ENCODE data around the gene CYRIA.

The CYRIA gene

DNA sequence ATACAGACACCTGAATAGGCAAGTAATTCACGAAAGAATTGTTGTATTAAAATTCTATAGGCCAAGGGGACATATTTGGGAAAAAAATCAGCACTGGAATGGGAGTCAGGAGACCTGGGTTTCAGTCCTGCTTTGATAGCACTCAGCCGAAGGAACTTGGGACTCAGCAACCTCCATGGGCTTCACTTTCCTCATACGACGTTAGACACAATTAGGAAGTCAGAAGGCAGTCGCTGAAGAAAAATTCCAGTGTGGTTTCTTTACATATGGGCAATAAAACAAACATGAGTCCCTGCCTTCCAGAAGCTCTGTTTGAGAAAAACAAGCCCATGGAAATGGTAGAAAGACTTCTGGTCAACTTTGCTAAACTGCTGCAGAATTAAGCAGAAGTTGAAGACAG, 15.1 kb upstream of the CYRIA start:
- Mint-ChIP-seq H3K27ac (no peak overlapping the region), H3K4me3 (no peak overlapping the region), H3K9me3 (peaks cover 4% of the 10 kb centered on the region), H3K36me3 (no peaks in the 10 kb centered on the region), H3K4me1 (no peaks in the 10 kb centered on the region)
- no peak for DNase-seq (ENCODE audit: low spot score in 2 of 2)
- ATAC-seq = no peak

DNA sequence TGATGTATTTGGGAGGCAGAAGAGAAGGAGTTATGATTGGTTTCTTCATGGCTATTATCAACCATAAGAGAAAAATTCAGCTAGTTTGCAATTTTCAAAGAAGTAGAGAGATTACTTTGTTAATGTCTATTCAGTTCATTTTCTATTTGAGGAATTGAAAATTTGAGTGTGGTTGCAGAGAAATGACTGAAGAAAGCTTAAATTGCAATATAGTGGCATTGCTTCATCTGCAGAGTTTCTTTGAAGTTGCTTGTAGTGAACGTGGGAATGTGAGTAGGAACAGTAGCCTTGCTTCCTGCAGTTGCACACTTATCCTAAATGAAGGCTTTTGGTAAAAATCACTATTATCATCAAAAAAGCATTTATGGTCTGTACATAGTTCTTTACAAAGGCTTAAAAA, 14.7 kb upstream of the CYRIA start:
- Mint-ChIP-seq H3K9me3 (peaks cover 4% of the 10 kb centered on the region), H3K36me3 (no peaks in the 10 kb centered on the region), H3K4me3 (no peak overlapping the region), H3K4me1 (no peaks in the 10 kb centered on the region), H3K27ac (no peak overlapping the region)
- DNase-seq (ENCODE audit: low spot score in 2 of 2) = no peak
- no peak for ATAC-seq

DNA sequence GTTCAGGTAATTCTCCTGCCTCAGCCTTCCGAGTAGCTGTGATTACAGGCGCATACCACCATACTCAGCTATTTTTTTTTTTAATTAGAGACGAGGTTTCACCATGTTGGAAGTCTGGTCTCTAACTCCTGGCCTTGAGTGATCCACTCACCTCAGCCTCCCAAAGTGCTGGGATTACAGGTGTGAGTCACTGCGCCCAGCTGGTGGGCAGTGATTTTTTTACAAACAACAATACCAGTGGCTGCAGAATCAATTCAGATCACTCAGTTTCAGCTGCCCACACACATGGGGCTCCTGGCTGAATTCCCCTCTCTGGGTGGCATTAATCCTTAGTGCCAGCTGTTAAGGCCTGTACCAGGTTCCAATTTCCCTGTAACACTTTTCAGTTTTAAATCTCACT, 13.3 kb upstream of the CYRIA start:
- no peak for DNase-seq (ENCODE audit: low spot score in 2 of 2)

DNA sequence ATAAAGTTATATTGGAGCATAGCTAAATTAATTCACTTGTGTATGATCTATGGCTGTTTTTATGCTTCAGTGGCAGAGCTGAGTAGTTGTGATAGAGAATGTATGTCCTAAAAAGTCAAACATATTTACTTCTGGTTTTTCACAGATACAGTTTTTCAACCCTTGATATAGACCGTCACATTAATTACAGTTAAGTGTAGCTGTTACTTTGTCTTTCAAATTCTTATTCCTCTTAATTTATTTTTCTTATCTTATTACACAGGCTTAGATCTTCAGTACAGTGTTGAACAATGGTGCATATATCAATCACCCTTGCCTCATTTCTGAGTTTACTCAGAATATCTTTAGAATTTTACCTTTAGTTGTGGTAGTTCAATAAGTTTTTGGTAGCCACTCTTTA, 12.2 kb upstream of the CYRIA start:
- no peak for ATAC-seq
- DNase-seq (ENCODE audit: low spot score in 2 of 2) = no peak
- H3K27ac Mint-ChIP-seq = no peak overlapping the region
- H3K36me3 Mint-ChIP-seq = no peaks in the 10 kb centered on the region
- no peaks in the 10 kb centered on the region for H3K4me1 Mint-ChIP-seq
- H3K9me3 Mint-ChIP-seq = peaks cover 4% of the 10 kb centered on the region
- no peak overlapping the region for H3K4me3 Mint-ChIP-seq

More for the DNA sequence above, 13.3 kb upstream of the CYRIA start:
- no peak for ATAC-seq
- Mint-ChIP-seq H3K27ac (no peak overlapping the region), H3K36me3 (no peaks in the 10 kb centered on the region), H3K4me1 (no peaks in the 10 kb centered on the region), H3K4me3 (no peak overlapping the region), H3K9me3 (peaks cover 4% of the 10 kb centered on the region)

DNA sequence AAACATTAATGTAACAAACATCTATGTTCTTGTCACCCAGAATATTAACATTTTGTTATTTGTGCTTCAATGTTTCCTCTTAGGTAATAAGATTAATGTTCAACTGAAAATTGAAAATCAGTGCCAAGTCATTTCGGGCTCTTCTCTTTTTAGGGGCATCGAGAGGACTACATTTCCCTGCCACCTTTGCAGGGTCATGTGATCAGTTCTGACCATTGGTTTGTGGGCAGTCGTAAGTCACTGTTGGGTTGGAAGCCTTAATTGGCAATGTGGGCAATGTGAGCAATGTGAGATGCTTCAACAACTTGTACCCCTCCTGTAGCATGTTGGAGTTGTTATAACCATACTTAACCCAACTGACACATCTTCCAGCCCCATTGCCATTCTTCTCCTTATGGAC, 10.1 kb upstream of the CYRIA start:
- Mint-ChIP-seq H3K4me1 (no peaks in the 10 kb centered on the region), H3K27ac (no peak overlapping the region), H3K9me3 (peaks cover 4% of the 10 kb centered on the region), H3K36me3 (no peaks in the 10 kb centered on the region), H3K4me3 (no peak overlapping the region)
- ATAC-seq (no peak), DNase-seq (ENCODE audit: low spot score in 2 of 2) (no peak)

DNA sequence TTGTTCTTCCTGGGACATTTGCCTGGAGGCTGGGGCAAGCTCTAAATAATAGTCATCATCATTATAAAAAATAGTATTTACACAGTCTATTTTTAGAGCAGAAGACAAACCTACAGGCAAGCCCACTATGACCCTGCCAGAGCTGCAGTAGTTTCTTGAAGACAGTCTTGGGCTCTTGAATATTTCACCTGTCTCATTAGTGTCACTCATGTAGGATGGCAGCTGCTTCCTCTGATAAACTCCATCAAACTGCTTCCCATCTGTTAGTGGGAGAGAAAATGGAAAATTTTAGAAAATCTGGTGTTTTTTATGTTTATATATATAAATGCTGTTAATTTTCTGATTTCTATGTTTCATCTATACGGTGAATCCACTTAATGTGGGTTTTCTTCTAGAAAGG, 8.5 kb upstream of the CYRIA start:
- H3K4me3 Mint-ChIP-seq = no peak overlapping the region
- no peak overlapping the region for H3K27ac Mint-ChIP-seq
- H3K4me1 Mint-ChIP-seq = no peaks in the 10 kb centered on the region
- ATAC-seq (no peak), DNase-seq (ENCODE audit: low spot score in 2 of 2) (no peak)
- H3K9me3 Mint-ChIP-seq = peaks cover 4% of the 10 kb centered on the region
- no peaks in the 10 kb centered on the region for H3K36me3 Mint-ChIP-seq

DNA sequence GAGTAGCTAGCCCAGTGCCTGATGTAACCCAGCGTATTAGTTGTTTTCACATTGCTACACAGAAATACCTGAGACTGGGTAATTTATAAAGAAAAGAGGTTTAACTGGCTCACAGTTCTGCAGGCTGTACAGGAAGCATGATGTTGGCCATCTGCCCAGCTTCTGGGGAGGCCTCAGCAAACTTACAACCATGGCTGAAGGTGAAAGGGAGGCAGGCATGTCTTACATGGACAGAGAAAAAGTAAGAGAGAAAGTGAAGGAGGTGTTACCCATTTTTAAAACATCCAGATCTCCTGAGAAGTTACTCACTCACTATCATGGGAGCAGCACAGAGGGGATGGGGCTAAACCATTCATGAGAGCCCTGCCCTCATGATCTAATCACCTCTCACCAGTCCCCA, 6.1 kb upstream of the CYRIA start:
- no peak overlapping the region for H3K4me3 Mint-ChIP-seq
- H3K4me1 Mint-ChIP-seq = no peaks in the 10 kb centered on the region
- H3K27ac Mint-ChIP-seq = no peak overlapping the region
- H3K36me3 Mint-ChIP-seq = no peaks in the 10 kb centered on the region
- no peak for ATAC-seq
- H3K9me3 Mint-ChIP-seq = no peaks in the 10 kb centered on the region
- no peak for DNase-seq (ENCODE audit: low spot score in 2 of 2)

DNA sequence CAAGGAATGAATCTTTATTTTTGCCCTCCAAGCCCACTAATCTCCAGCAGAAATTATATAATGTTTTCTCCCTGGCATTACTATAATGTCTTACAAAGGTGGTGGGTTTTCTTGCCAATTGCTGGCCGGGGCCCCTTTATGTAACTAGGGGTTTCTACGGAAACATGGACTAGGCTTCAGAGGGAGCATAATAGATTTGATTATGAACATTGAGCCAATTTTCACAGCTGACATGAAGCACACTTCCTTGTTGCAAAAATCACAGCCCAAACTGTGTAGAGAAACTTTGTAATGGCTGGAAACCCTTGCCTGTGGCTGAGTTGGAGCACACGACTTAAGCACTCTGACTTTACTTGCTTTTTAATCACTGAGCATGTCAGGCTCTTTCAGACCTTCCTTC, 3.8 kb upstream of the CYRIA start:
- Mint-ChIP-seq H3K27ac (no peak overlapping the region), H3K4me3 (no peak overlapping the region)
- no peak for DNase-seq (ENCODE audit: low spot score in 2 of 2)

DNA sequence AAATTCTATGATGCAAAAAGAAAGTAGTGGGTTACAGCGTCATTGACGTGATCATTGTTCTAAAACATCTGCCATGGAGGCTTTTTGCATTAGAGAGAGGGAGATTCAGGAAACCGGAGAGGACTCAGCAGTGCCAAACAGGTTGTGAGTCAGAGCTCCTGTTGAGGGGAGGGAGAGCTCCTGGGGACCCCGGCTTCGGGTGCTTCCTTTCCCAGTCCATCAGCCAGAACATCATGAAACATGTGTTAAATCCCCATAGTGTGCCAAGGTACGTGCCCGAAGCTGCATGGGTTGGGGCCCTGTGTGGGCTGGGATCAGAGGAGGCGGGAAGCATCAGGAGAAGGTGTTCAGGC, 791 bp upstream of the CYRIA start:
- peak; percentile 38 for ATAC-seq
- H3K4me1 Mint-ChIP-seq = peaks cover 41% of the 10 kb centered on the region
- no peaks in the 10 kb centered on the region for H3K36me3 Mint-ChIP-seq
- no peak for DNase-seq (ENCODE audit: low spot score in 2 of 2)
- peak overlapping the region; percentile 74 for H3K27ac Mint-ChIP-seq
- no peaks in the 10 kb centered on the region for H3K9me3 Mint-ChIP-seq
- peak overlapping the region; percentile 73 for H3K4me3 Mint-ChIP-seq

More for the DNA sequence above, 3.8 kb upstream of the CYRIA start:
- Mint-ChIP-seq H3K36me3 (no peaks in the 10 kb centered on the region), H3K4me1 (peaks cover 18% of the 10 kb centered on the region), H3K9me3 (no peaks in the 10 kb centered on the region)
- ATAC-seq = no peak

DNA sequence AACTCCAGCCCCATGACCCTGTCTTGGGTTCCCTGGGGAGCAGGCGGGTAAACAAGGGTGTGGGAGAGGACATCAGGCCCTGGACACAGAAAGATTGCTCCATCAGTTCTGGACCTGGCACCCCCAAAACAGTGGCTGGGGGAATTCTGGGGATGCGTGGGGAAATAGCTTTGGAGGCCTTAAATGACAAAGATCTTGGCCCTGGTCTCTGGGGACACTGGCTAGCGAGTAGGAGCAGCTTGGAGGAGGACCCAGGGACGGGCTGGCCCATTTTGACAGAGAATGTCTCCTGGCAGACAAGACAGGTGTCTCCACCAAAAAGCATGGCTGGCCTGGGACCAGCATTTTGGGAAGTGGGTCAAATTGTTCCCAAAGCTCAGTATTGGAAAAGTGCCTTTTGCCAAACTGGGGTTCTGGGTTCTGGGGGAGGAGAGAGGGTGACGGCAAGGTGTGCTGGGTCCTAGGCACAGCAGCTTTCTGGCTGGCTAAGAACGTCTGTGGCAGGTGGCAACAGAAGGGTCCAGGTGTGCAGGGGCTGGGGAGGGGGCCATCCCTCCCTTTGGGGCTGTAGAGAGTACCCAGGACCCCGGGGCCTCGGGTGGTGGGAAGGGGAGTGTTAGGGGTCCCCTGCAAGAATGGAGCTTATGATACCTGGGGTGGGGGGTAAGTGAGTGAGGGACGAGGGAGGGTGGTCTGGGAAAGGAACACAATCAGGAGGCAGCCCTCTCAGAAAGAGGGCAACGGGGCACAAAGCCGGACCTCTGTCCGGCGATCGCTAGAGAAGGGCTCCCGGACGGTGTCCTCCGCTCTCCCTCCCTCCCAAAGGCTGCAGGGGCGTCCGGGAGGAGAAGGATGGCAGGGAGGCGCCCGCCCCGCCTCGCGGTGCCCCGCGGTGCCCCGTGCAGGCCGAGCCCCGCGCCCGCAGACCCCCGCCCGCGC, 556 bp downstream of the CYRIA start:
- no peak for DNase-seq (ENCODE audit: low spot score in 2 of 2)

DNA sequence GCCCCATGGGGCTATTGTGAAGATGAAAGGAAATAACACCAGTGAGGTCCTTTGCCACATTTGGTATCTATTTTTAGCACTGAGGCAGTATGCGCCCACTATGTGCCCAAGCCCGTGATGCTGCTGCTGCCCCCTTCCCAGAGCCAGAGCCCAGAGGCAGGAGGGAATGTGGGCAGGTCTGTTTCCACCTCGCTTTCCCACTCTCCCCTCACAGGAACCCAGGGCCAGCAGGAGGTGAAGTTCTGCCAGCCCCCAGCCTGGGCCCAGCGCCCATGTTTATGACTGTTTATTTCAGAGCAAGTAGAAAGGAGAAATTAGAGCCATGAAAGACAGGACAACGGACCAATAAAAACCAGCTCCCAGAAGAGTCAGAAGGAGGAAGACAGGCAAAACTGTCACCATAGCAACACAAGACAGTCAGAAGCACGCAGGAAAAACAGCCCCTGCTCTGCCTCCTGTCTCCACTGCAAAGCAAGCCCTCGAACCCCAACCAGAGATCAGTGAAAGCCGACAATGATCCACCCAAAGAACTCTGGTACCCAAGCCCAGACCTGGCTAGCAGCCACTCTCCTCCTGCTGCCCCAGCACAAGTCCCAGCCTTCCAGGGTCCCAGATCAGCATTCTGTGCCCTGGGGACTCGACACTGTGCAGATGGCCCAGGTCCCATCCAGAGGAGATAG, 1.4 kb downstream of the CYRIA start:
- H3K27ac Mint-ChIP-seq = peak overlapping the region; percentile 60
- H3K36me3 Mint-ChIP-seq = no peaks in the 10 kb centered on the region
- ATAC-seq (peak; percentile 29), DNase-seq (ENCODE audit: low spot score in 2 of 2) (no peak)
- H3K4me3 Mint-ChIP-seq = peak overlapping the region; percentile 73
- H3K9me3 Mint-ChIP-seq = no peaks in the 10 kb centered on the region
- H3K4me1 Mint-ChIP-seq = peaks cover 41% of the 10 kb centered on the region

More for the DNA sequence above, 556 bp downstream of the CYRIA start:
- Mint-ChIP-seq H3K4me3 (peak overlapping the region; percentile 73), H3K36me3 (no peaks in the 10 kb centered on the region), H3K4me1 (peaks cover 41% of the 10 kb centered on the region), H3K9me3 (no peaks in the 10 kb centered on the region), H3K27ac (peak overlapping the region; percentile 60)
- no peak for ATAC-seq

DNA sequence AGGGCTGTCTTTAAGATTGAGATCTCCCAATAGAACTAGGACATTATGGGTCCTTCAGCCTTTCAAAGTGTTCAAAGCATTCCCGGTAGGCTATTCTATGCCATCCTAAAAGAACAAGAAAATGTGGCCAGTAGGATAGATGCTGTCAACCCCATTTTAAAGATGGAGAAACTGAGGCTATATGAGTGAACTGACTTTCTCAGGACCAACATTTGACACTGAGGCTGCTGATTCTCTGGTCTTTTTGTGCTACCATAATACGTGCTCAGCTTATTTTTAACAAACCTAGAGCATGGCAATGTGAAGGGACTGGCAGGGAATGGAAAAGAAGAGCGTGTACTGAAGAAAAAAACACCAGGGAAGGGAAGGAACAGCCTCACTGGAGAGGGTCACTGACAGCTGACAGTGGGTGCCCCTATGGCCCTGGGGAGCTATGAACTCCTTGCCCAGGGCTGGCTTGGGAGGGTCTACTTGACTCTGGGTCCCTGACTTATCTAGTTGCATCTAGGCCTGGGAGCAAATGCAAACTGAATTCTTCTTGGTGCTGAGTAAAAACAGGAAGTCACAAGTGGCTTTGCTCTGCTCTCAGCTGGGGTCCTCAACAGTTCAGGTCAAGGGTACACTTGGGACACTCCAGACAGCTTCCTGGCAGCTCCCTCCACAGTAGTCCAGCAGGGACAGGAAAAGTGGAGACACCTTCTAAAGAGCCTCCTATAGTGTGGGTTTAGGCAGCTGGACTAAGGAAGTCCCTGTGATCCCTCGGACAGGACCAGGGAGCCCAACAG, 2.3 kb downstream of the CYRIA start:
- peak; percentile 14 for ATAC-seq
- DNase-seq (ENCODE audit: low spot score in 2 of 2) = no peak
- Mint-ChIP-seq H3K9me3 (no peaks in the 10 kb centered on the region), H3K4me3 (peak overlapping the region; percentile 73), H3K27ac (peak overlapping the region; percentile 60), H3K4me1 (peaks cover 49% of the 10 kb centered on the region), H3K36me3 (no peaks in the 10 kb centered on the region)

DNA sequence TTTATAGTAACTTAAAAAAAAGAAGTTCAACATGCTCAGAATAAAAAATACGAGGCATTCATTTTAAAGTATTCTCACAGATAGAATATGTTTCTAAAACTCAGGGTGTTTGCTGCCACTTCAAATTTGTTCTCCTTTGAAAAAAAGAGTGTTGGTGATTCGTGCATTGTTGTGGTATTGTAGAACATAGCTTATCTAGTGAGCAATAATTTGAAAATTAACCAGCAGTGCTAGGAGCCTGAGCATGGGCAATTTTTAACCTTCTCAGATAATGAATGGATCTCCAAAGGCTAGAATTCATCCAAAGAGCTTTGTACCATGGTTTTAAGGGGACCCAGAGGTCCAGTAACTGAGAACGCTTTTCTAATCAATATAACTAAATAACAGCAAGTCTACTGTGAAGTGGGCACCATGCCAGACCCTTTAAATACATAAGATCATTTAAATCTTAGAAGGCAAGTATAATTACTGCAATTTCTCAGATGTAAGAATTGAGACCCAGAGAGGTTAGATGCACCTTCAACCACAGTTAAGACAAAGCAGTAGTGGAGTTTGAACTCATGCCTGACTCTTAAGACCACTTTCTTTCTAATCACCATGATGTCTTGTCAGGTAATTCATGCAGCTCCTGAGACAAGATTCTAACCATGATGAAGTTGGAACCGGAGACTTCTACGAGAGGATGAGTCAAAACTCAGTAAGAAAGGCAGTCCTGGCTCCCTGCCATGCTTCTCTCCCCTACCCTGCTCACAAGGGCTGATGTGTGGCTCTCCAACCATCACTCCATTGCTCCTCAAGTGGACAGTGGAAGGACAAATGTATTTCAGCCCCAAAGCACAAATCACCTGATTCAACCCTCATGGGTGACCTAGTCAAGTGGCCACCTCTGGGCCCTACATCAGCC, 3.4 kb downstream of the CYRIA start:
- no peak overlapping the region for H3K4me3 Mint-ChIP-seq
- ATAC-seq (peak; percentile 19), DNase-seq (ENCODE audit: low spot score in 2 of 2) (no peak)
- H3K9me3 Mint-ChIP-seq = no peaks in the 10 kb centered on the region
- peaks cover 49% of the 10 kb centered on the region for H3K4me1 Mint-ChIP-seq
- no peak overlapping the region for H3K27ac Mint-ChIP-seq
- H3K36me3 Mint-ChIP-seq = no peaks in the 10 kb centered on the region

DNA sequence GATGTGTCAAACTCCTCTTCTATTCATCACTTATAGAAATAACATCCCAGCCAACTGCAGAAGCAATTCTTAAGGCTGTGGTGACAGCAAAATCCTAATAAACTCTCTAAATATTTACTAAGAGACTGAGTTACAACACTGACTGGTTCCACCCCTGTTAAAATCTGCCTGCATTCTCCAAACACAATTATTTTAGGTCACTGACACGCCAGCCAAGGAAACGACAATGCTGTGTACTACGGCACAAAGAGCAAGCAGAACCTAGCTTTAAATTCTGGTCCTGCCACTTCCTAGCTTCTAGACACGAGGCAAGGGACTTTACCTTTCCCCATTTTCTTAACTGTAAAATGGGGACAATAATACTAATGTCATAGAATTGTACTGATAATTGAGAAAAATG, 4.1 kb downstream of the CYRIA start:
- no peak for ATAC-seq
- no peaks in the 10 kb centered on the region for H3K36me3 Mint-ChIP-seq
- H3K9me3 Mint-ChIP-seq = no peaks in the 10 kb centered on the region
- no peak for DNase-seq (ENCODE audit: low spot score in 2 of 2)
- H3K27ac Mint-ChIP-seq = no peak overlapping the region
- no peak overlapping the region for H3K4me3 Mint-ChIP-seq
- H3K4me1 Mint-ChIP-seq = peaks cover 52% of the 10 kb centered on the region

DNA sequence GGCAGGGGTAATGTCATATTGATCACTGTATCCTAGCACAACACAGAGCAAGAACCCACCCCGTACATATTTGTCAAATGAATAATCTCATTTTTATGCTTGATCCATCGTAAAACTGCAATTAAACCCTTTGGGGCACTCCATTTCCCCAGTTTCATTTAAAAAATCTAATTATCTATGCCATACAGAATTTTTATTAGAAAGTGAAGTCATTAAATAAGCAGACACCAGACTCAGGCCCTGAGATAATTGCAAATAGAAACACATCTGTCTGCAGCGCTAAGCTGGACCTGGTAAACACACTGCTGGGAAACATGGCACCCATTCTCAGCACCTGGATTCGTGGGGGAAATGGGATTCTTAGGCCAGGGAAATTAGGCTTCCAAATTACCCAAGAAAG, 5.1 kb downstream of the CYRIA start:
- H3K36me3 Mint-ChIP-seq = no peaks in the 10 kb centered on the region
- no peak overlapping the region for H3K4me3 Mint-ChIP-seq
- H3K27ac Mint-ChIP-seq = no peak overlapping the region
- ATAC-seq (no peak), DNase-seq (ENCODE audit: low spot score in 2 of 2) (no peak)
- no peaks in the 10 kb centered on the region for H3K9me3 Mint-ChIP-seq
- H3K4me1 Mint-ChIP-seq = peaks cover 52% of the 10 kb centered on the region

Measured in stimulated activated effector memory CD8-positive, alpha-beta T cell treated with anti-CD3 and anti-CD28 coated beads, Interleukin-12 subunit alpha, Interleukin-12 subunit beta, amount 100 ng/mL, for 72 hours (primary cell).